Activated naive CD4-positive, alpha-beta T cell treated with anti-CD3 and anti-CD28 coated beads, Interleukin-2, amount 50 U/mL, for 16 hours (primary cell): ENCODE data around the gene ADAMTS4.
"Not testable (repeated sequence)": the region's sequence is repeated elsewhere in the genome, so short reads cannot be mapped to it uniquely, and the experiment has no call there.

Source experiments
- DNase-seq: peaks from one replicate; pipeline ENCODE4 v3.0.0-alpha.2; 2020

ADAMTS4 gene

GRCh38 chr1:161198897-161199431 is at the start of gene ADAMTS4:
Gene ADAMTS4, minus strand, starts transcription at chr1:161199054. Its CDS starts 427 bp downstream, at chr1:161198627.
- no peak for DNase-seq

- DNase-seq, result no peak
Measured at GRCh38 chr1:161244888-161245287, 46.0 kb upstream of the ADAMTS4 start.

DNA sequence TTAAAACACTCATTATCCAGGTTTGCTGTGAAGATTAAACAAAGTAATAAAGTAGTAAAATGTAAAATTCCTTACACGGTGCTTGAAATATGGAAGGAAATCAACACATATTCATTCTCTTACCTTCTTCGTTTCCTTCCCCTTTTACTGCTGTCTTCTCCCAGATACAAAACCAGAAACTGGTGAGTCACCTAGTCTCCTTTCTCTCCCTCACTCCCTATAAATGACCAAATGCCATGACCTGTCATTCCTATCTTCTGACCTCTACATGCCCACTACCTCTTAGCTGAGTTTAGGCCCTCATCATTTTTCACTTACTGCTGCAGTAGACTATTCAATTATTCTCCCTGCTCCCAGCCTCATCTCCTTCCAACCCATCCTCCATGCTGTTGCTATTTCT is 43.5 kb upstream of the ADAMTS4 start:
- DNase-seq, result no peak

DNA sequence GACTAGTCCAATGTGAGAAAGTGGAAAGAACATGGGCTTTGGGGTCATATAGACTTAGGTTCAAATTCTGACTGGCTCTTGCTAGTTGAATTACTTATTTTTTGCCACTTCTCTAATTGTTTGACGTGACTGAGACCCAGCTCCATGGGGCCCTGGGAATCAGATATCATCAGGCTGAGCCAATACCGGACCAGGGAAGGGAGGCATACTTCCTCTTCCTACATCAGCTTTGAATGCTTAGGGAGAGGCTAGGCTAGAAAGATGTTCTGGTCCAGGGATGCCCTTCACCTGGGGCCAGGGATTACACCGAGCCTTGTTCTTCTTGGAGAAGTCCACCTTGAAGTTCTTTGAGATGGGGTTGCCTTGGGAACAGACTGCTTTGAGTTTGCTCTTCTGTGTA is 42.8 kb upstream of the ADAMTS4 start:
- DNase-seq, result no peak

DNA sequence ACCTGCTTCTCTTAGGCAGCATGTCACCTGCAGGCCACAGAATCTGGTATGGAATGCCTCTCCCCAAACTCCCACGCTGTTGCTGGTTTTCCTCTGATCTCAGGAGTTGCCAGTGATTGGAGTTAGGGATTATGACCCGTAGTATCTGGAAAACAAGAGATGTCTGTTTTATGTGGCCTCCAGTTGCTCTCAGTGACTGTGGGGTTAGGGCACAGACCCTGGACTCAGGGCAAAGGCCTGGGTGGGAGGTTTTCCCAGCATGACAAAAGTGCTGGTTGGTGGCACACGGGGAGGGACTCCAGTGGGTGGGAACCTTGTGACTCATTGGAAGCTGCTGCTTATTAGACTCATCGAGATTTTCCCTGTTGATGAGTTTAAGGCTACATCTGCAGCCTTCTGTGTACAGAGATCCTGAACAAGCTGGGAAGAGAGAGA is 39.2 kb upstream of the ADAMTS4 start, which contains the start of gene NR1I3:
TSS of gene NR1I3 (minus strand) at position 165 of the 435 bp plus-strand sequence. CDS start 1,638 bp downstream, outside the sequence.
- no peak for DNase-seq

DNA sequence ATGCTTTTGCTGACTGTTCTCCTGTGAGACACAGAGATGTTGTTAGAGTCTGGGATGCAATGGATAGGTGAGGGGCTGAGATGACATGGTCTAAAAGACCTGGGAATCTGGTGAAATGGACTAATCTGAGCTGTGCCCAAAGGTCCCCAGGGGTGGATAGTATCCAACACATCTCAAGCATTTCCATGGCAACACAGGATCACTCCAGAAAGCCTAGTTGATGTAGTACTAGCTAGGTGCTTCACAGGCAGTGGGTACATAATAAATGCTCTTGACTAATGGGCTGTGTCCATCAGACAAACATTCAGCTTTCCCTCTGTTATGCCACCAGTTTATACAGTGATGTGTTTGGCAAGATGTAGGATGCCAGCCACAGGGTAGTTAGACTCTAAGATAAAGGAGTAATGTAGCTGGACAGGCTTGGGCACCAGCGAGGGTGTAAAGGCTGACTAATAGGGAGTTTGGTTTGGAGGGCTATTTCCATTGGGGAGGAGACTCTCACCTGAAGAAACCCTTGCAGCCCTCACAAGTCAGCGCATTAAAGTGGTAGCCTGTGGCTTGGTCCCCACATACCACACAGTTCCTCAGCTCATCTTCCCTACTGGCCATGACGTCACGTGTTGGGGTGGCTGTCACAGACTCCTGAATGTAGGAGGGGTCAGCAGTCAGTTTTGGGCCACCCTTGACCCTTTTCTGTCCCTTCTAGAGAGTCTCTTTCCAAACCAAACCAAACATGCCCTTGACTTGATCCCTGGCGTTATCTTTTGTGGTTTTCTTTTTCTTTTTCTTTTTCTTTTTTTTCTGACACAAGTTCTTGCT is 37.3 kb upstream of the ADAMTS4 start:
- no peak for DNase-seq

- DNase-seq, result no peak
Measured at GRCh38 chr1:161233102-161233501, 34.2 kb upstream of the ADAMTS4 start.

DNA sequence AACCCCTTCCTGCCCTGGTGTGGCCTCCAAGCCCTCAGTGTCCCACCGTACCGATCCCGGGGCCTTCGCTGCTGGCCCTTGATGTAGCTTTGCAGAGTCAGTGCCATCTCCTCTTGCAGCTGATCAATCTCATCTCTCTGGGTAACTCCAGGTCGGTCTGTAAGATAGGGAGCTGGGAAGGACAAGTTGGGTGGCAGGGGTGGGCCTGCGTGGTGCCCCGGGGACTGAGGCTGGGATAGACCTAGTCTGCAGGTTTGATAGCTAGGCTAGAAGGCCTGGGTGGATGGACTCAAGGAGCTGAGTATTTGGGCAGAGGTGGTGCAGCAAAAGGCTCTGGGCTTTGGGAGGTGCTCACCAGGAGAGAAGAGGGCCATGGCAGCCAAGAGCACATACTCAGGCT is 31.9 kb upstream of the ADAMTS4 start:
- no peak for DNase-seq

DNA sequence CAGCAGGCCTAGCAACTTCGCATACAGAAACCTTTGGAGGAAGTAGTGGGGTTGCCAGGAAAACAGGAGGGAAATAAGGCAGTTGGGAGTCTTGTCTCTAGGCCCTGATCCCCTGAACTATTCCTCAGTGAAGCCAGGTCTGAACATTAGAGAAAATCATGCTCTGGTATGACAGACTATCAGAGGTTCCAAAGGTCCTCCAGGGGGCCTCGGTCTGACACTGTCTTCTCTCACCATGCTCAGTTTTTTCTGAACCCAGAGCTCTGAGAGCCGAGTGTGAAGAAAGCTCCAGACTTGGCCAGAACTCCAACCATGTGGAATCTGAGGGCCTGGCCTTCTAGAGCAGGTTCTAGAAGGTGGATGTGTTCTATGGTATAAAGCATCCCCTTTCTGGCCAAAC is 31.0 kb upstream of the ADAMTS4 start:
- DNase-seq, result no peak

GRCh38 chr1:161228032-161228431 is 29.2 kb upstream of the ADAMTS4 start:
- DNase-seq, result no peak

- DNase-seq, result peak; percentile 90
Measured at GRCh38 chr1:161227196-161227871, 28.5 kb upstream of the ADAMTS4 start.

- no peak for DNase-seq
Measured at GRCh38 chr1:161226759-161227158, 27.9 kb upstream of the ADAMTS4 start.

- no peak for DNase-seq
Measured at GRCh38 chr1:161226320-161226711, 27.5 kb upstream of the ADAMTS4 start.

- peak; percentile 88 for DNase-seq
Measured at GRCh38 chr1:161225534-161226319, 26.9 kb upstream of the ADAMTS4 start, which contains the start of gene TOMM40L. Gene TOMM40L, plus strand, starts transcription at chr1:161226060. Its CDS starts 430 bp downstream, at chr1:161226490.

- DNase-seq, result no peak
Measured at GRCh38 chr1:161225178-161225533, 26.3 kb upstream of the ADAMTS4 start.

DNA sequence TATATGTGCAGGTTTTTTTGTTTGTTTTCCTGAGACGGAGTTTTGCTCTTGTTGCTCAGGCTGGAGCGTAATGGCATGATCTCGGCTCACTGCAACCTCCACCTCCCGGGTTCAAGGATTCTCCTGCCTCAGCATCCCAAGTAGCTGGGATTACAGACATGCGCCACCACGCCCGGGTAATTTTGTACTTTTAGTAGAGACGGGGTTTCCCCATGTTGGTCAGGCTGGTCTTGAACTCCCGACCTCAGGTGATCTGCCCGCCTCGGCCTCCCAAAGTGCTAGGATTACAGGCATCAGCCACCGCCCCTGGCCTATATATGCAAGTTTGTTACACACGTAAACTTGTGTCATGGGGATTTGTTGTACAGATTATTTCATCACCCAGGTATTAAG is 25.8 kb upstream of the ADAMTS4 start:
- DNase-seq, result not testable (repeated sequence)

DNA sequence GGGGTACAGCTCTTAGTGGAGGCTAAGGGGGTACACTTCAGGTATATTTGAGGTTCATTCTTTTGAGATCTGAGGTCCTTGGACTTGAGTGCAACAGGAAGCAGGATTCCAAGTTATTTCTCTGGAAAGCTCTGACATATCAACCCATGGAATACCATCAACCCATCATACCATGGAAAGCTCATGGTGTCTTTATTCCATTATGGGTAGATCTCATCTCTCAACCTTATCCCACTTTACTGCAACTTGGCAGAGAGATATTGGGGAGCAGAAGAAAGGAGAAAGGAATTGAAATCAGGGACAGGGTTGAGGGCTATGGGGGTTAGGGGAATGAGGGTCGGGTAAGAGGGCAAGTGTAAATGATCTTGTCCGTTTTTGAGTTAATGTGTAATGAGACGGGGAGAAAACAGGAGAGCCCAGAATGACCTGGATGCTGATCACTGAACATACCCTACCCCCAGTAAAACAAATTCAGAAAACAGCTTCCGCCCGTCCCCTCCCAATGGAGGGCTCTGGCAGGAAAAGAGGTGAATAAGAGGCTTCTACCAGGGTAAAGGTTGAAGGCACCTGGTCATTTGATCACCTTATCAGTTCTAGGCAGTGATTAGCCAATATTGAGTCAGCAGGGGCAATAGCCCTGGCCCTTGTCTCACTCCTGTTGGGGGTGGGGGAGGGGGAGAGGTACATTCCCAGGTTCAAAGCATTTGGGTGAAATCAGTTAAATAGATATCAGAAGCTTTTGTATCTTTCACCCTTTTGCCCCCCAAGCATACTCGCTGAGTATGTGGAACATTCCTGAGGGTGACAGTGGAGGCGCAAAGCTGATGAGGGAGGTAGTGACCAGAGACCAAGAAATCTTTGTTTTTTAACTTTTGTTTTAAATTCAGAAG is 25.2 kb upstream of the ADAMTS4 start:
- DNase-seq, result no peak

DNA sequence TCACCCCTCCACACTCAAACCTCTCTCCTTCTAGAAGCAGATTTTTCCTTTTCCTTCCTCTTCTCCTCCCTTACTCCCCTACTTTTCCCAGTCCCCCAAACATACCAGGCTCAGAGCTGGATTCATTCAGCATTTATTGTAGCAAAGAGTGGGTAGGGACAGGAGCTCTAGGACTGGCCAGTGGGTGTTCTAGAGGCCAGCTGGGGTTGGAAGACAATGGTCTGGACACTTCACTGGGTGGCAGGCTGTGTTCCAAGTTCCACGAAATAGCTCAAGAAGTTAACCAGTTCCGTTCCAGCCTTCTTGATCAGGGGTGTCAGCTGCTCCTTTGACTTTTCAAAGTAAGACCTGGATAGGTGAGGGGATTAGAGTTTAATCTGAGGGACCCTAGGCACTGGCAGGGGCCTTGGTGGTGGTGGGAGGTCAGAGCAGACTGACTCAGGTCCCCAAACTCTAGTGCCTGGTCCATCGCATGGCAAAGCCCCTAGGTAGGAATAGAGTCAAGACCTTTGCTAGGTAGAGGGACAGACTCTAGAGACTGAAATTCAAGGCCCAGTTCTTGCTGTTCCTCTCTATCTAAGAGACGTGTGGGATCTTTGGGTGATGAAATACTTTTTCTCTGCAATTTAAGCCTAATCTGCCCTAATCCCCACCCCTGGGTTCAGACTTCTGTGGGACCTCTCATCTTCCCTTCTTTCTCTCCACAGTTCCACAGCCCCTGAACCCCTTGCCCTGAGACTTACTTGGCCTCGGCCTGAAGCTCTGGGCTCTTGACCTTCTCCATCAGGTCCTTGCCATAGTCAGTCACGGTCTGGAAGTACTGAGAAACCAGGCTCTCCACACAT is 23.5 kb upstream of the ADAMTS4 start:
- DNase-seq, result no peak

DNA sequence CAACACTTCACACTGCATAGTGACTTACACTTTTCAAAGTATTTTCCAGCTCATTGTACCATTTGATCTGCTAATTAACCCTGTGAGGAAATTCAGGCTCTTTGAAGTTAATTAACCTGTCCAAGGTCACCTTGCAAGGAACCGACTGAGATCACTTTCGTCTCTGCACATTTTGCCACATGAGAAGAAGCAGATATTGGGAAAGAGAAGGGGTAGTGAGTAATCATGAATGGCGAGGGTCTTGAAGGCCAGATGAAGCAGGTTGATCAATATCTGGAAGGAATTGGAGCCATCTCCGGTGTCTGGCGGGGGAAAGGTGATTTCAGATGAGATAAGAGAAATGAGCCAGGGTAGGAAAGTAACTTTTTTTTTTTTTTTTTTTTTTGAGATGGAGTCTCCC is 21.1 kb upstream of the ADAMTS4 start:
- no peak for DNase-seq

- DNase-seq, result no peak
Measured at GRCh38 chr1:161219078-161219892, 20.4 kb upstream of the ADAMTS4 start.
